GM19468 (cell line): ENCODE results near the gene NAP1L4.
"Not testable (repeated sequence)": the region's sequence is repeated elsewhere in the genome, so short reads cannot be mapped to it uniquely, and the experiment has no call there.

Experiments used
- ATAC-seq: cut with Tn5 transposase; IDR thresholded peaks from one replicate; pipeline ENCODE4 v1.9.1; 2021; ENCODE audit warnings: mild to moderate bottlenecking, moderate library complexity, moderate number of reproducible peaks; ENCODE audit not compliant: unreplicated experiment; ENCODE audit errors: extremely low read depth

The NAP1L4 gene

DNA sequence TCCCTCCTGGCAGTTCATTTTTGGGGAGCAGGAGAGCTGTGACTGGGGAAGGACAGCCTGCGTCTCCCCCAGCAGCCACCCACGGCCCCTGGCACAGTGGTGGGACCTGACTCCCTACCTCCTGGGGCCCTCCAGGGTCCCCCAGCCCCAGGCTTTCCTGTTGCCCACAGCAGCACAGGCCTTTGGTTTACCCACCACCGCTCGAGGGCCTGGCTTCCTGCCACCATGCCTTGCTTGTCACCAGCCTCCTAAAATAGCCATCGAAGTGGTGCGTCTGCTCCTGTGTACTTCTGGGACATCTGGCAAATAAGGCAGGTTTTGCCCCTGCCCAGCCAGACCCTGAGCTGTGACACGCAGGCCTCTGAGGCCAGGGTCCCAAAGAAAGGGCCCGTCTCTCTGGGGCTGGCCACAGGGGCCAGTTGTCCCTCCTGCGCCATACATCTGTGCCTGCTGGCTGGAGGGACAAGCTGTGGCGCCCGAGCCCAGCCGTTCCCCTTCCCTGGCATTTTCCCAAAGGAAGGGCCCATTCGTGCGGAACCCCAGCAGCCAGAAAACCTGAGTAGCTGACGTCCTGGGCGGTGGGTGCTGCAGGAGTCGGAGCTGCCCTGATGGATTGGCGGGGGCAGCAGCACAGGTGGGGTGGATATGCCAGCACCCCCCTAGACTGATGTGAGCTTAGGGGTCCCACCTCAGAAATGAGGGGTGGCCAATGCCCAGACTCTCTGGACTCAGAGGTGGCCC, 77.5 kb downstream of the NAP1L4 start:
- ATAC-seq: no peak

DNA sequence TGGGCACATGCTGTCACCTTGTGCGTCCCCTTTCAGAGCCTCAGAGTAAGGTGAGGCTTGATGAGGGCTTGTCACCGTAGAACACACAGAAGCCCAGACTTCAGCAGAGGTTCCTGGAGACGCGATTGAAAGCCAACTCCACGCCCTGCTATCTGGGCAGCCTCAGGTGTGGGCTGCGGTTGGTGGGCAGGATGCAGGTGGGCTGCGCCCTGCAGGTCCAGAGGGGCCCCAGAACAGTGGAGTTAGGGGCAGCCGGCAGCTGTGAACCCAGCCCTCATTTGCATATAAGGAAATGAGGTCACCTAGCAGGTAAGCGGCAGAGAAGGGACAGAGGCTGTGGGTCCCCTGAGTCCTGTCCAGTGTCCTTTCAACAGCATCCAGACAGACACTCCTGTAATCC, 78.4 kb downstream of the NAP1L4 start:
- ATAC-seq: no peak

- ATAC-seq: no peak
Measured at GRCh38 chr11:2913019-2913431, 79.1 kb downstream of the NAP1L4 start.

GRCh38 chr11:2912498-2912897, 79.6 kb downstream of the NAP1L4 start:
- no peak for ATAC-seq

DNA sequence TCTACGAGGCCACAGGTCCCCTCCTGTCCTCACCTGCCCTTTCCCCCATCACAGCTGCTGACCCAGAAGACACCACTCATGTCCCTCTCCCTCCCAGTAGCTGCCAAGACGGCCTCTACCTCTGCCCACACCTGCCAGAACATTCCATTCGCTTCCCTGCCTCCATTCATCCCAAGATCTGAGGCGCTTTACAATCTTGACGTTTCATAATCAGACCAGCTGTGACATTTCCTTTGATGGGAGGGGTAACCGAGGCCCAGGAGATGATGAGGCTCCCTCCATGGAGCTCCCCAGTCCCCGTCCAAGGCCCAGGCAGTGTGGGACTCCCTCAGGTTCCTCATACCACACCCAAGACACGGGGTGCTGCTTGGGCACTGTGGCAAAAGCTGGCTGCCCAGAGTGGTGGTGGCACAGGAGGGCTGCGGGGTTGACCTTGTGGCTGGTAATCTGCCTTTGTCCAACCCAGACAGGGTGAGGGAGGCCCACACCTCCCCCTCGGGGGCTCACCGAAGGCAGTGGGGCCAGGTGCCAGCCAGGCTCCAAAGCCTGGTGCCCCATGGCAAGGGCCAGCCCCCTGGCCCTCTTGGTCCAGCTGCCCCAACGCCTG, 80.2 kb downstream of the NAP1L4 start:
- no peak for ATAC-seq

- ATAC-seq: no peak
Measured at GRCh38 chr11:2911088-2911784, 80.9 kb downstream of the NAP1L4 start.

GRCh38 chr11:2910401-2910955, 81.7 kb downstream of the NAP1L4 start:
- no peak for ATAC-seq

GRCh38 chr11:2909133-2909902, 82.8 kb downstream of the NAP1L4 start:
- no peak for ATAC-seq

GRCh38 chr11:2908130-2908529, 84.0 kb downstream of the NAP1L4 start:
- no peak for ATAC-seq

GRCh38 chr11:2905299-2905698, 86.8 kb downstream of the NAP1L4 start:
- not testable (repeated sequence) for ATAC-seq

GRCh38 chr11:2904153-2905052, 87.7 kb downstream of the NAP1L4 start:
- ATAC-seq: no peak

DNA sequence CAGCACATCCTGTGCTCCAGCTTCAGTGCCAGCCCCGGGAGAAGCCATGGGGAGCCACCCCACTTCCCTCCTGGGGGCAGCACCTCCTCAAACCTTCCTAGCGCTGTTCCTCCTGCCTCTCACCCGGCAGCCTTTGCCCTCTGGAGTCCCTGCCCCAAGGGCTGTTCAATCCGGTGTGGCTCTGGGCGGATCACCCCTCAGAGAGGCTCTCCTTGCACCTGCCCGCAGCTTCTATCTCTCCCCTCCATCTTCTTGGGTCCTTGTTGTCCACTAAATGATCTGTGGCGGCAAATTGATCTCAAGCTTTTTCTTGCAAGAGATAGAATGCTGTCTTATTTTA, 88.5 kb downstream of the NAP1L4 start:
- no peak for ATAC-seq

GRCh38 chr11:2902784-2903671, 89.1 kb downstream of the NAP1L4 start:
- ATAC-seq: no peak

GRCh38 chr11:2901854-2902783, 90.0 kb downstream of the NAP1L4 start:
- ATAC-seq: peak; percentile 82

- no peak for ATAC-seq
Measured at GRCh38 chr11:2901196-2901796, 90.8 kb downstream of the NAP1L4 start.

DNA sequence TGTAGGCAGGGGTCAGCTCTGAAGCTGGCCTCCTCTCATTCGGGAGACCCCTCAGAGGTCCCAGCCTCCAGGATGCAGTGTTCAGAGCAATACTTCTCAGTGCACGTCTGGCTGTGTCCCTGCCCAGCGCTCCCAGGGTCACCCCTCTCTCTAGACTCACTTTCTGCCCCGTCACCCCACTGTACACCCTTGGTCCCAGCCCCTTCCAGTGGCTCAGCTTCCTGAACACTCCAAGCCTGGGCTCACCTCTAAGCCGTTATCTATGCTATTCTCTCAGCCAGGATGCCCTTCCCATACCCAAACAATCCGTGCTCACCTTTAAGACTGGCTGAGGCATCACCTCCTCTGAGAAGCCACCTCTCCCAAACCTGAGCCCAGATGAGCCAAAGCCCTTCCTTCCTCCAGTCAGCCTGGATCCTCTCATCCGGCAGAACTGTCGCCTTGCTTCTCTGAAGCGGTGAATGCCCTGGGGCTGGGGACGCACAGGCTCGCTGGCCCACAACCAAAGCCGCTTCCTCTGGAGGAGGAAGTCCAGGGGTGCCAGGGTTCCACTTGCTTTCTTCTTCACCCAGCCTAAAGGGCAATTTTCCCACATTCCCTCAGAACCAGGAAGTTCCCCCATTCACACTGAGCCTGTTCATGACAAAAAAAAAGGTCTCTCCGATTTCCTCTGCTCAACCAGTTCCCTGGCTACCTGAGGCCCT, 92.9 kb downstream of the NAP1L4 start:
- ATAC-seq: no peak
